Liver (tissue), 9 donors: ENCODE results near the gene ZNF513. TPM values are rescaled to one million over a fixed set of nuclear protein-coding genes. Genes with fewer than 3 reads are reported as not detected.

ENCODE experiments used
- DNase-seq: peaks from one replicate; pipeline ENCODE4 v3.0.0-alpha.2; 2017; ENCODE audit warnings: low spot score
- H3K27ac ChIP-seq, 2 donors: one replicate each; pipeline ENCODE4 v1.7.0; 2013; ENCODE audit warnings: inconsistent platforms in 2 of 2, low read length in 2 of 2, control low read depth in 1 of 2, low read depth in 1 of 2, mild to moderate bottlenecking in 1 of 2
- H3K27me3 ChIP-seq, 4 donors: one replicate each; pipeline versions ENCODE4 v1.6.1 to v1.7.0; 2013; ENCODE audit warnings: low read length in 3 of 4, inconsistent platforms in 1 of 4, mild to moderate bottlenecking in 1 of 4, moderate library complexity in 1 of 4; ENCODE audit not compliant: control insufficient read depth in 4 of 4, insufficient read depth in 4 of 4
- H3K36me3 ChIP-seq, 4 donors: one replicate each; pipeline versions ENCODE4 v1.6.1 to v1.7.0; 2013; ENCODE audit warnings: low read length in 3 of 4, mild to moderate bottlenecking in 3 of 4, low read depth in 1 of 4, moderate library complexity in 1 of 4; ENCODE audit not compliant: control insufficient read depth in 4 of 4, insufficient read depth in 3 of 4
- H3K4me1 ChIP-seq, 4 donors: one replicate each; pipeline versions ENCODE4 v1.6.1 to v1.7.0; 2013; ENCODE audit warnings: low read length in 3 of 4, mild to moderate bottlenecking in 3 of 4, moderate library complexity in 1 of 4; ENCODE audit not compliant: control insufficient read depth in 4 of 4, insufficient read depth in 4 of 4
- H3K4me3 ChIP-seq, 3 donors: one replicate each; pipeline versions ENCODE4 v1.6.1 to v1.7.0; 2013; ENCODE audit warnings: low read length in 3 of 3, control low read depth in 1 of 3, low read depth in 1 of 3, mild to moderate bottlenecking in 1 of 3
- H3K9ac ChIP-seq, 2 donors: one replicate each; pipeline ENCODE4 v1.7.0; 2013; ENCODE audit warnings: low read length in 2 of 2, mild to moderate bottlenecking in 2 of 2, moderate library complexity in 2 of 2, control low read depth in 1 of 2, low read depth in 1 of 2
- H3K9me3 ChIP-seq, 4 donors: one replicate each; pipeline versions ENCODE4 v1.6.1 to v1.7.0; 2013; ENCODE audit warnings: low read length in 3 of 4; ENCODE audit not compliant: control insufficient read depth in 4 of 4
- ATF3 ChIP-seq: IDR thresholded peaks from 2 replicates; pipeline ENCODE4 v1.6.1; 2016; ENCODE audit warnings: antibody characterized with exemption
- EGR1 ChIP-seq, 2 donors: IDR thresholded peaks; 2 replicates each; pipeline ENCODE4 v1.6.1; 2016 to 2018; ENCODE audit warnings: antibody characterized with exemption in 2 of 2, low read depth in 2 of 2
- FOXA1 ChIP-seq: IDR thresholded peaks from 2 replicates; pipeline ENCODE4 v1.6.1; 2016; ENCODE audit warnings: antibody characterized with exemption
- JUND ChIP-seq, 2 donors: IDR thresholded peaks; 2 replicates each; pipeline ENCODE4 v1.6.1; 2016; ENCODE audit warnings: antibody characterized with exemption in 2 of 2
- MAX ChIP-seq: IDR thresholded peaks from 2 replicates; pipeline ENCODE4 v1.6.1; 2016; ENCODE audit warnings: antibody characterized with exemption
- NR2F2 ChIP-seq: IDR thresholded peaks from 2 replicates; pipeline ENCODE4 v1.6.1; 2016; ENCODE audit warnings: antibody characterized with exemption
- RAD21 ChIP-seq, 2 donors: IDR thresholded peaks; 2 replicates each; pipeline ENCODE4 v1.6.1; 2016; ENCODE audit warnings: antibody characterized with exemption in 2 of 2, mild to moderate bottlenecking in 2 of 2
- REST ChIP-seq: IDR thresholded peaks from 2 replicates; pipeline ENCODE4 v1.6.1; 2016; ENCODE audit warnings: antibody characterized with exemption, mild to moderate bottlenecking
- RXRA ChIP-seq, 2 donors: IDR thresholded peaks; 2 replicates each; pipeline ENCODE4 v1.6.1; 2017 to 2018; ENCODE audit warnings: antibody characterized with exemption in 2 of 2, mild to moderate bottlenecking in 1 of 2
- SP1 ChIP-seq: IDR thresholded peaks from 2 replicates; pipeline ENCODE4 v1.6.1; 2018; ENCODE audit warnings: antibody characterized with exemption, mild to moderate bottlenecking
- TAF1 ChIP-seq: conservative IDR thresholded peaks from 2 replicates; pipeline ENCODE4 v1.6.1; 2016; ENCODE audit warnings: antibody characterized with exemption, mild to moderate bottlenecking
- YY1 ChIP-seq: IDR thresholded peaks from 2 replicates; pipeline ENCODE4 v1.6.1; 2016; ENCODE audit warnings: antibody characterized with exemption, mild to moderate bottlenecking
- WGBS: extraction: QIAGEN DNeasy Blood & Tissue Kit; methylation state at CpG from one replicate; pipeline ENCODE4 v1.1.7; 2013; 5-methylcytosine and 5-hydroxymethylcytosine counted together
- polyA plus RNA-seq, 2 donors: library from polyadenylated mRNA; stranded (reverse) in 1 of 2; unstranded in 1 of 2; fragments of 200-250 nt in 1 of 2; fragments of >200 nt in 1 of 2; fragmentation: Nextera tagmentation in 1 of 2; extraction: Ambion mirVana in 1 of 2; gene quantifications; one replicate each; pipeline versions ENCODE4 v1.2.1 to v1.2.3, GENCODE V29; 2013 to 2015
- total RNA-seq, 2 donors: library from RNA; depleted of rRNA; stranded (reverse); fragments of >200 nt; gene quantifications; one replicate each; pipeline ENCODE4 v1.2.3, GENCODE V29; 2014
- donor health status: healthy.
- donor health status: healthy.
- donor health status: healthy.
- donor health status: healthy.
- donor health status: healthy.

The ZNF513 gene
- total and polyA plus RNA-seq, 4 donors = 2.9 to 11.2 (median 8.6) TPM

- H3K9ac ChIP-seq = no peak overlapping the region
- TF ChIP-seq REST (no peak), FOXA1 (no peak)
- 96% methylated on average over 7 of the region's 7 CpGs for WGBS
- no peak overlapping the region for H3K4me3 ChIP-seq
- H3K36me3 ChIP-seq = peaks cover 18 to 66% (median 48%) of the 10 kb centered on the region in 4 donors
- H3K9me3 ChIP-seq = no peaks in the 10 kb centered on the region
- DNase-seq = no peak
- H3K27ac ChIP-seq = no peak overlapping the region
- no peaks in the 10 kb centered on the region for H3K27me3 ChIP-seq
- H3K4me1 ChIP-seq = no peaks in the 10 kb centered on the region
These were observed 44.4 kb downstream of the ZNF513 start for GRCh38 chr2:27336173-27336572.

- DNase-seq = no peak
These were observed 45.2 kb downstream of the ZNF513 start for GRCh38 chr2:27335311-27335710.

More at GRCh38 chr2:27335311-27335710, 45.2 kb downstream of the ZNF513 start:
- H3K9ac ChIP-seq = no peak overlapping the region
- H3K4me1 ChIP-seq = no peaks in the 10 kb centered on the region
- H3K27me3 ChIP-seq = no peaks in the 10 kb centered on the region
- WGBS = 96% methylated on average over 3 of the region's 3 CpGs
- H3K36me3 ChIP-seq = peaks cover 15 to 71% (median 51%) of the 10 kb centered on the region in 4 donors
- TF ChIP-seq RXRA (IDR thresholded peaks at IDR 0.05) (no peak), JUND (IDR thresholded peaks at IDR 0.05) (no peak), SP1 (no peak), EGR1 (IDR thresholded peaks at IDR 0.05; ENCODE audit: low read depth in 2 of 2) (no peak), RAD21 (IDR thresholded peaks at IDR 0.05) (no peak), TAF1 (no peak), YY1 (no peak), FOXA1 (no peak), MAX (no peak), ATF3 (no peak), NR2F2 (no peak), REST (no peak)
- H3K9me3 ChIP-seq = no peaks in the 10 kb centered on the region
- H3K27ac ChIP-seq = no peak overlapping the region
- H3K4me3 ChIP-seq = no peak overlapping the region

Other genes with a start within 250 kb of the ZNF513 start
- 10 to 100 TPM; 21.5 to 81.4 TPM for gene PREB, start 246.1 kb downstream of the ZNF513 start, total RNA-seq
- 10 to 100 TPM; 40.3 to 98.4 TPM for gene PREB, start 246.1 kb downstream of the ZNF513 start, polyA plus RNA-seq
- not detected for gene PRR30, start 241.3 kb downstream of the ZNF513 start, total RNA-seq
- gene PRR30, start 241.3 kb downstream of the ZNF513 start, polyA plus RNA-seq = not detected
- under 1 TPM; under 0.01 to 0.05 TPM for gene TCF23, start 231.7 kb downstream of the ZNF513 start, total RNA-seq
- gene TCF23, start 231.7 kb downstream of the ZNF513 start, polyA plus RNA-seq = under 1 TPM in 1 of 2 donors, not detected in 1; 0.02 TPM
- 10 to 100 TPM; 44.9 to 48.6 TPM for gene ATRAID, start 168.7 kb downstream of the ZNF513 start, total RNA-seq
- 10 to 100 TPM; 49.3 to 77.5 TPM for gene ATRAID, start 168.7 kb downstream of the ZNF513 start, polyA plus RNA-seq
- gene SLC5A6, start 168.5 kb downstream of the ZNF513 start, total RNA-seq = 100 to 1,000 TPM in 1 of 2 donors, 10 to 100 TPM in 1; 12.5 to 100 TPM
- gene SLC5A6, start 168.5 kb downstream of the ZNF513 start, polyA plus RNA-seq = 100 to 1,000 TPM in 1 of 2 donors, 10 to 100 TPM in 1; 46.0 to 217 TPM
- gene CAD, start 163.4 kb downstream of the ZNF513 start, total RNA-seq = 10 to 100 TPM; 18.7 to 23.2 TPM
- 1 to 10 TPM; 6.3 to 8.4 TPM for gene CAD, start 163.4 kb downstream of the ZNF513 start, polyA plus RNA-seq
- gene SLC30A3, start 117.7 kb downstream of the ZNF513 start, total RNA-seq = not detected
- under 1 TPM in 1 of 2 donors, not detected in 1; 0.20 TPM for gene SLC30A3, start 117.7 kb downstream of the ZNF513 start, polyA plus RNA-seq
- gene DNAJC5G, start 105.3 kb downstream of the ZNF513 start, total RNA-seq = not detected
- gene DNAJC5G, start 105.3 kb downstream of the ZNF513 start, polyA plus RNA-seq = not detected
- gene TRIM54, start 98.3 kb downstream of the ZNF513 start, total RNA-seq = not detected
- under 1 TPM in 1 of 2 donors, not detected in 1; 0.03 TPM for gene TRIM54, start 98.3 kb downstream of the ZNF513 start, polyA plus RNA-seq
- gene UCN, start 72.3 kb downstream of the ZNF513 start, total RNA-seq = under 1 TPM in 1 of 2 donors, not detected in 1; 0.25 TPM
- under 1 TPM; 0.42 to 0.83 TPM for gene UCN, start 72.3 kb downstream of the ZNF513 start, polyA plus RNA-seq
- gene MPV17, start 57.6 kb downstream of the ZNF513 start, total RNA-seq = 10 to 100 TPM; 13.9 to 29.6 TPM
- gene MPV17, start 57.6 kb downstream of the ZNF513 start, polyA plus RNA-seq = 10 to 100 TPM; 17.7 to 26.0 TPM
- 10 to 100 TPM; 16.4 to 20.6 TPM for gene GTF3C2, start 24.0 kb downstream of the ZNF513 start, total RNA-seq
- 10 to 100 TPM in 1 of 2 donors, 1 to 10 TPM in 1; 9.7 to 13.0 TPM for gene GTF3C2, start 24.0 kb downstream of the ZNF513 start, polyA plus RNA-seq
- 10 to 100 TPM; 10.5 to 18.9 TPM for gene EIF2B4, start 10.4 kb downstream of the ZNF513 start, total RNA-seq
- gene EIF2B4, start 10.4 kb downstream of the ZNF513 start, polyA plus RNA-seq = 10 to 100 TPM; 22.6 to 25.8 TPM
- gene SNX17, start 10.1 kb downstream of the ZNF513 start, total RNA-seq = 10 to 100 TPM; 53.7 to 65.3 TPM
- gene SNX17, start 10.1 kb downstream of the ZNF513 start, polyA plus RNA-seq = 10 to 100 TPM; 57.7 to 60.5 TPM
- 10 to 100 TPM; 28.9 to 45.5 TPM for gene PPM1G, start 28.9 kb upstream of the ZNF513 start, total RNA-seq
- gene PPM1G, start 28.9 kb upstream of the ZNF513 start, polyA plus RNA-seq = 10 to 100 TPM; 26.4 to 37.3 TPM
- gene NRBP1, start 47.9 kb upstream of the ZNF513 start, total RNA-seq = 10 to 100 TPM; 51.5 to 56.9 TPM
- gene NRBP1, start 47.9 kb upstream of the ZNF513 start, polyA plus RNA-seq = 10 to 100 TPM; 34.3 to 40.5 TPM
- gene KRTCAP3, start 61.6 kb upstream of the ZNF513 start, total RNA-seq = 1 to 10 TPM; 1.8 to 2.8 TPM
- gene KRTCAP3, start 61.6 kb upstream of the ZNF513 start, polyA plus RNA-seq = 10 to 100 TPM in 1 of 2 donors, 1 to 10 TPM in 1; 6.7 to 12.7 TPM
- gene IFT172, start 109.0 kb upstream of the ZNF513 start, total RNA-seq = 1 to 10 TPM; 9.7 to 9.8 TPM
- gene IFT172, start 109.0 kb upstream of the ZNF513 start, polyA plus RNA-seq = 1 to 10 TPM; 2.6 to 2.9 TPM
- gene FNDC4, start 114.5 kb upstream of the ZNF513 start, total RNA-seq = 10 to 100 TPM; 11.4 to 51.0 TPM
- 100 to 1,000 TPM in 1 of 2 donors, 10 to 100 TPM in 1; 32.6 to 165 TPM for gene FNDC4, start 114.5 kb upstream of the ZNF513 start, polyA plus RNA-seq
- gene GCKR, start 116.1 kb upstream of the ZNF513 start, total RNA-seq = 100 to 1,000 TPM in 1 of 2 donors, 1 to 10 TPM in 1; 9.6 to 173 TPM
- 10 to 100 TPM; 71.0 to 87.8 TPM for gene GCKR, start 116.1 kb upstream of the ZNF513 start, polyA plus RNA-seq
- 10 to 100 TPM in 1 of 2 donors, 1 to 10 TPM in 1; 8.1 to 13.0 TPM for gene ZNF512, start 202.3 kb upstream of the ZNF513 start, total RNA-seq
- gene ZNF512, start 202.3 kb upstream of the ZNF513 start, polyA plus RNA-seq = 1 to 10 TPM; 3.3 to 6.2 TPM
- gene CCDC121, start 248.3 kb upstream of the ZNF513 start, total RNA-seq = 1 to 10 TPM; 1.6 to 2.5 TPM
- 1 to 10 TPM in 1 of 2 donors, under 1 TPM in 1; 0.97 to 1.2 TPM for gene CCDC121, start 248.3 kb upstream of the ZNF513 start, polyA plus RNA-seq
- 10 to 100 TPM; 12.6 to 17.2 TPM for gene GPN1, start 248.3 kb upstream of the ZNF513 start, total RNA-seq
- gene GPN1, start 248.3 kb upstream of the ZNF513 start, polyA plus RNA-seq = 10 to 100 TPM; 10.7 to 12.2 TPM